Lung (tissue), 16 donors: ENCODE measurements around the gene ADNP2. TPM values are rescaled to one million over a fixed set of nuclear protein-coding genes. Genes with fewer than 3 reads are reported as not detected.

Experiments used
- ATAC-seq: fragments of 200-7000 bp; cut with Tn5 transposase; one replicate; pipeline ENCODE4 v1.9.1; 2020; ENCODE audit warnings: moderate number of reproducible peaks; ENCODE audit not compliant: insufficient read depth, low FRiP score
- DNase-seq, 3 donors: peaks; one replicate each; pipeline ENCODE4 v3.0.0-alpha.2; 2013 to 2017
- H3K27ac ChIP-seq, 2 donors: one replicate each; pipeline ENCODE4 v1.5.1; 2013; ENCODE audit warnings: mild to moderate bottlenecking in 2 of 2, moderate library complexity in 2 of 2, control low read depth in 1 of 2, inconsistent platforms in 1 of 2, low read depth in 1 of 2, low read length in 1 of 2
- H3K27me3 ChIP-seq, 3 donors: one replicate each; pipeline ENCODE4 v1.5.1; 2013; ENCODE audit warnings: low read length in 2 of 3; ENCODE audit not compliant: control insufficient read depth in 3 of 3, insufficient read depth in 3 of 3
- H3K36me3 ChIP-seq, 4 donors: one replicate each; pipeline ENCODE4 v1.5.1; 2013; ENCODE audit warnings: low read length in 4 of 4, mild to moderate bottlenecking in 1 of 4, moderate library complexity in 1 of 4; ENCODE audit not compliant: control insufficient read depth in 4 of 4, insufficient read depth in 4 of 4
- H3K4me1 ChIP-seq, 5 donors: one replicate each; pipeline ENCODE4 v1.5.1; 2013; ENCODE audit warnings: low read length in 5 of 5, mild to moderate bottlenecking in 2 of 5, moderate library complexity in 1 of 5; ENCODE audit not compliant: control insufficient read depth in 5 of 5, insufficient read depth in 5 of 5
- H3K4me3 ChIP-seq: one replicate; pipeline ENCODE4 v1.5.1; 2013; ENCODE audit warnings: mild to moderate bottlenecking, control low read depth, moderate library complexity
- H3K9ac ChIP-seq, 2 donors: one replicate each; pipeline ENCODE4 v1.5.1; 2013; ENCODE audit warnings: low read length in 2 of 2, control low read depth in 1 of 2; ENCODE audit not compliant: insufficient read depth in 1 of 2
- H3K9me3 ChIP-seq, 4 donors: one replicate each; pipeline ENCODE4 v1.5.1; 2013; ENCODE audit warnings: low read length in 3 of 4, mild to moderate bottlenecking in 1 of 4, moderate library complexity in 1 of 4; ENCODE audit not compliant: control insufficient read depth in 4 of 4, insufficient read depth in 3 of 4
- CTCF ChIP-seq: IDR thresholded peaks from 2 replicates; pipeline ENCODE4 v1.5.1; 2012; ENCODE audit warnings: mild to moderate bottlenecking; ENCODE audit errors: control extremely low read depth, extremely low read depth
- WGBS, 2 donors: extraction: QIAGEN DNeasy Blood & Tissue Kit; methylation state at CpG; one replicate each; pipeline ENCODE4 v1.1.7; 2013; 5-methylcytosine and 5-hydroxymethylcytosine counted together
- long read RNA-seq, 5 donors: transcript quantifications; one replicate each; lab custom pipeline, GENCODE V29; 2026
- polyA plus RNA-seq, 2 donors: library from polyadenylated mRNA; stranded (reverse); fragments of 200-250 nt; gene quantifications; one replicate each; pipeline ENCODE4 v1.2.1, GENCODE V29; 2013
- total RNA-seq, 2 donors: library from RNA; depleted of rRNA in 1 of 2; stranded (reverse); fragments of >200 nt in 1 of 2; gene quantifications; one replicate each; pipeline ENCODE4 v1.2.1, GENCODE V29; 2014 to 2021
- donor health status: control.
- donor health status: control.
- donor health status: Bipolar disorder and iron deficiency.
- donor health status: healthy.
- donor health status: DM: yes; HTN: yes; CAD: no.

The ADNP2 gene
- 10 to 100 TPM; 15.3 to 16.3 TPM for total RNA-seq
- 1 to 10 TPM; 4.9 to 8.8 TPM for polyA plus RNA-seq
- long read RNA-seq, donor 1, full-length matches to known transcripts, result 7 of 7 reads
- long read RNA-seq, donor 1, partial matches to known transcripts, result 0 of 7 reads
- long read RNA-seq, donor 1, other reads (novel, unspliced or antisense), result 0 of 7 reads
- long read RNA-seq, donor 2, result 0 reads
- long read RNA-seq, donor 3, full-length matches to known transcripts, result 2 of 2 reads
- long read RNA-seq, donor 3, partial matches to known transcripts, result 0 of 2 reads
- long read RNA-seq, donor 3, other reads (novel, unspliced or antisense), result 0 of 2 reads
- long read RNA-seq, donor 4, result 0 reads
- long read RNA-seq, donor 5, full-length matches to known transcripts, result 8 of 8 reads
- long read RNA-seq, donor 5, partial matches to known transcripts, result 0 of 8 reads
- long read RNA-seq, donor 5, other reads (novel, unspliced or antisense), result 0 of 8 reads

- Histone ChIP-seq H3K4me1 (peaks cover 2 to 12% (median 11%) of the 10 kb centered on the region in 5 donors), H3K27ac (peak within 1 kb of the TSS; percentile 86 to 97), H3K9me3 (no peaks in the 10 kb centered on the region), H3K27me3 (no peaks in the 10 kb centered on the region), H3K9ac (peak within 1 kb of the TSS in 1 of 2 donors; percentile 80), H3K4me3 (peak within 1 kb of the TSS; percentile 83), H3K36me3 (no peaks in the 10 kb centered on the region)
- WGBS, 2 donors, result 2 to 3% methylated on average over 48 to 76 of the region's 76 CpGs
- TF ChIP-seq CTCF, result no peak
- DNase-seq (peak; percentile 86 to 91 (median 86)), ATAC-seq (peak; percentile 84)
Measured at GRCh38 chr18:80108739-80109675, at the start of gene ADNP2. Gene ADNP2, plus strand, starts transcription at chr18:80109262. Its CDS starts 8,281 bp downstream, at chr18:80117543.

- ATAC-seq (no peak), DNase-seq (no peak)
- Histone ChIP-seq H3K27ac (no peak overlapping the region), H3K4me1 (no peaks in the 10 kb centered on the region), H3K36me3 (no peaks in the 10 kb centered on the region), H3K27me3 (no peaks in the 10 kb centered on the region), H3K9ac (no peak overlapping the region), H3K4me3 (no peak overlapping the region), H3K9me3 (peaks cover 1 to 14% (median 9%) of the 10 kb centered on the region in 4 donors)
- 88 to 91% methylated on average over 6 of the region's 6 CpGs for WGBS, 2 donors
- no peak for TF ChIP-seq CTCF
Measured at GRCh38 chr18:80059945-80060344, 49.1 kb upstream of the ADNP2 start.

- Histone ChIP-seq H3K9me3 (peaks cover 0 to 2% (median 0%) of the 10 kb centered on the region in 4 donors), H3K4me1 (no peaks in the 10 kb centered on the region), H3K27me3 (no peaks in the 10 kb centered on the region), H3K27ac (no peak overlapping the region), H3K9ac (no peak overlapping the region), H3K36me3 (no peaks in the 10 kb centered on the region), H3K4me3 (no peak overlapping the region)
- WGBS, 2 donors, result 89 to 96% methylated on average over 9 of the region's 9 CpGs
- ATAC-seq (no peak), DNase-seq (no peak)
- TF ChIP-seq CTCF, result no peak
Measured at GRCh38 chr18:80065705-80066104, 43.4 kb upstream of the ADNP2 start.
